Measurements from ENCODE around the gene LSAMP.

Gene LSAMP

GRCh38 chr3:116052602-116053001 is 392.7 kb downstream of the LSAMP start:
- no peak for DNase-seq (ENCODE audit: low spot score)

GRCh38 chr3:116051586-116051985 is 393.7 kb downstream of the LSAMP start:
- DNase-seq (ENCODE audit: low spot score): no peak

GRCh38 chr3:116051040-116051439 is 394.2 kb downstream of the LSAMP start:
- DNase-seq (ENCODE audit: low spot score): no peak

GRCh38 chr3:116050311-116050915 is 394.9 kb downstream of the LSAMP start:
- no peak for DNase-seq (ENCODE audit: low spot score)

- no peak for DNase-seq (ENCODE audit: low spot score)
These were observed 396.3 kb downstream of the LSAMP start for GRCh38 chr3:116048991-116049390.

- DNase-seq (ENCODE audit: low spot score): no peak
These were observed 398.9 kb downstream of the LSAMP start for GRCh38 chr3:116046350-116046749.

- no peak for DNase-seq (ENCODE audit: low spot score)
These were observed 400.0 kb downstream of the LSAMP start for GRCh38 chr3:116045314-116045713.

- no peak for DNase-seq (ENCODE audit: low spot score)
These were observed 405.1 kb downstream of the LSAMP start for GRCh38 chr3:116040152-116040551.

GRCh38 chr3:116039651-116039985 is 405.7 kb downstream of the LSAMP start:
- no peak for DNase-seq (ENCODE audit: low spot score)

GRCh38 chr3:116038968-116039650 is 406.2 kb downstream of the LSAMP start:
- DNase-seq (ENCODE audit: low spot score): no peak

- no peak for DNase-seq (ENCODE audit: low spot score)
These were observed 407.1 kb downstream of the LSAMP start for GRCh38 chr3:116037954-116038911.

GRCh38 chr3:116035429-116035828 is 409.9 kb downstream of the LSAMP start:
- DNase-seq (ENCODE audit: low spot score): no peak

GRCh38 chr3:116034794-116035193 is 410.5 kb downstream of the LSAMP start:
- no peak for DNase-seq (ENCODE audit: low spot score)

- no peak for DNase-seq (ENCODE audit: low spot score)
These were observed 411.2 kb downstream of the LSAMP start for GRCh38 chr3:116034086-116034485.

GRCh38 chr3:116033516-116033915 is 411.8 kb downstream of the LSAMP start:
- no peak for DNase-seq (ENCODE audit: low spot score)

GRCh38 chr3:116032176-116032575 is 413.1 kb downstream of the LSAMP start:
- DNase-seq (ENCODE audit: low spot score): no peak

GRCh38 chr3:116030131-116030850 is 415.0 kb downstream of the LSAMP start:
- DNase-seq (ENCODE audit: low spot score): no peak

GRCh38 chr3:116029266-116029665 is 416.0 kb downstream of the LSAMP start:
- DNase-seq (ENCODE audit: low spot score): no peak

- no peak for DNase-seq (ENCODE audit: low spot score)
These were observed 417.1 kb downstream of the LSAMP start for GRCh38 chr3:116028157-116028556.

GRCh38 chr3:116020989-116021388 is 424.3 kb downstream of the LSAMP start:
- no peak for DNase-seq (ENCODE audit: low spot score)

GRCh38 chr3:116020495-116020894 is 424.8 kb downstream of the LSAMP start:
- no peak for DNase-seq (ENCODE audit: low spot score)

GRCh38 chr3:116019254-116019763 is 426.0 kb downstream of the LSAMP start:
- DNase-seq (ENCODE audit: low spot score): no peak
